ENCODE measurements around the gene PRKCSH.

PRKCSH gene

GRCh38 chr19:11482384-11483050 is 47.1 kb downstream of the PRKCSH start:
- Histone ChIP-seq H3K79me2 (ENCODE audit: insufficient read depth, low read length) (no peaks in the 10 kb centered on the region), H3K4me3 (ENCODE audit: low read length, poor library complexity, severe bottlenecking) (no peak overlapping the region), H2AFZ (ENCODE audit: low read length) (no peak overlapping the region), H3K9me3 (ENCODE audit: insufficient read depth, low read depth, low read length) (no peaks in the 10 kb centered on the region), H4K20me1 (ENCODE audit: insufficient read depth, low read length, poor library complexity, severe bottlenecking) (no peaks in the 10 kb centered on the region), H3K36me3 (ENCODE audit: insufficient read depth, low read length) (no peaks in the 10 kb centered on the region), H3K9ac (ENCODE audit: low read depth, low read length, poor library complexity, severe bottlenecking) (no peak overlapping the region), H3K27me3 (ENCODE audit: insufficient read depth, low read length, poor library complexity, severe bottlenecking) (no peaks in the 10 kb centered on the region), H3F3A (ENCODE audit: low read depth) (no peaks in the 10 kb centered on the region), H3K4me2 (ENCODE audit: low read depth, low read length, poor library complexity, severe bottlenecking) (no peak overlapping the region), H3K9me2 (replicated peaks; ENCODE audit: low read depth, low read length) (no peaks in the 10 kb centered on the region), H3K4me1 (ENCODE audit: insufficient read depth, low read length, poor library complexity, severe bottlenecking) (no peaks in the 10 kb centered on the region)
- TF ChIP-seq EZH2phosphoT487 (IDR thresholded peaks at IDR 0.05; ENCODE audit: borderline replicate concordance) = no peak
- TF ChIP-seq, protein P1, sequence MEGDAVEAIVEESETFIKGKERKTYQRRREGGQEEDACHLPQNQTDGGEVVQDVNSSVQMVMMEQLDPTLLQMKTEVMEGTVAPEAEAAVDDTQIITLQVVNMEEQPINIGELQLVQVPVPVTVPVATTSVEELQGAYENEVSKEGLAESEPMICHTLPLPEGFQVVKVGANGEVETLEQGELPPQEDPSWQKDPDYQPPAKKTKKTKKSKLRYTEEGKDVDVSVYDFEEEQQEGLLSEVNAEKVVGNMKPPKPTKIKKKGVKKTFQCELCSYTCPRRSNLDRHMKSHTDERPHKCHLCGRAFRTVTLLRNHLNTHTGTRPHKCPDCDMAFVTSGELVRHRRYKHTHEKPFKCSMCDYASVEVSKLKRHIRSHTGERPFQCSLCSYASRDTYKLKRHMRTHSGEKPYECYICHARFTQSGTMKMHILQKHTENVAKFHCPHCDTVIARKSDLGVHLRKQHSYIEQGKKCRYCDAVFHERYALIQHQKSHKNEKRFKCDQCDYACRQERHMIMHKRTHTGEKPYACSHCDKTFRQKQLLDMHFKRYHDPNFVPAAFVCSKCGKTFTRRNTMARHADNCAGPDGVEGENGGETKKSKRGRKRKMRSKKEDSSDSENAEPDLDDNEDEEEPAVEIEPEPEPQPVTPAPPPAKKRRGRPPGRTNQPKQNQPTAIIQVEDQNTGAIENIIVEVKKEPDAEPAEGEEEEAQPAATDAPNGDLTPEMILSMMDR (conservative IDR thresholded peaks at IDR 0.05; ENCODE audit: low read length) = no peak

GRCh38 chr19:11483366-11484111 is 48.1 kb downstream of the PRKCSH start:
- Histone ChIP-seq H3K36me3 (ENCODE audit: insufficient read depth, low read length) (no peaks in the 10 kb centered on the region), H3K9me3 (ENCODE audit: insufficient read depth, low read depth, low read length) (no peaks in the 10 kb centered on the region), H3K79me2 (ENCODE audit: insufficient read depth, low read length) (no peaks in the 10 kb centered on the region), H3K27me3 (ENCODE audit: insufficient read depth, low read length, poor library complexity, severe bottlenecking) (no peaks in the 10 kb centered on the region), H4K20me1 (ENCODE audit: insufficient read depth, low read length, poor library complexity, severe bottlenecking) (no peaks in the 10 kb centered on the region), H3F3A (ENCODE audit: low read depth) (no peaks in the 10 kb centered on the region), H3K9me2 (replicated peaks; ENCODE audit: low read depth, low read length) (no peaks in the 10 kb centered on the region), H3K4me1 (ENCODE audit: insufficient read depth, low read length, poor library complexity, severe bottlenecking) (no peaks in the 10 kb centered on the region), H3K4me3 (ENCODE audit: low read length, poor library complexity, severe bottlenecking) (no peak overlapping the region), H2AFZ (ENCODE audit: low read length) (no peak overlapping the region), H3K9ac (ENCODE audit: low read depth, low read length, poor library complexity, severe bottlenecking) (no peak overlapping the region), H3K4me2 (ENCODE audit: low read depth, low read length, poor library complexity, severe bottlenecking) (no peak overlapping the region)
- TF ChIP-seq, protein P1 (conservative IDR thresholded peaks at IDR 0.05; ENCODE audit: low read length) = no peak
- no peak for TF ChIP-seq EZH2phosphoT487 (IDR thresholded peaks at IDR 0.05; ENCODE audit: borderline replicate concordance)

DNA sequence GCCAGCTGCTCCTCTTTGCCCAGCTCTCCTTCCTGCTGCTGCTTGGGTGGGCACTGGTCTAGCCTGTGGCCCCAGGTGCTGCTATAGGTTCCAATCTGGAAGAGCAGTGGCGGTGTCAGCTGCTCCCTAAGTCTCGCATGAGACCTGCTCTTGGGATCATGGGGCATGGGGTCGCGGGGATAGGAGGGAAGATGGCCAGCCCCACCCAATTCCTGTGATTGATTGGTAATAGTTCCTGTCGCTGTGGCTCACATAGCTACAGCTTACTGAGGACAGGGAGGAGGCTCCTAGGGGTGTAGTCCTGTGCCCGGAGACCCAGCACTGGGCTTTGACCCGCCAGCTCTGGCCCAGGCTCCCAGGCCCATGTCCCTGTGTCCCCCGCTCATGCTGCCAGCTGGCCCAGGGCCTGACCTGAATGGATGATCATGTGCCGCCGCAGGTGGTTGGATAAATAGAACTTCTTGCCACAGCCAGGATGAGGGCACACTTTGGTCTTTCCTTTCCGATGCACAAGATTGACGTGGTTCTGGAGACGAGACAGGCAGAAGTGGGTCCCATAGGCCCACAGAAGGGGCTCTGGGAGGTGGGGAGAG is 49.9 kb downstream of the PRKCSH start:
- no peak overlapping the region for H3K4me2 ChIP-seq (ENCODE audit: low read depth, low read length, poor library complexity, severe bottlenecking)
- no peak overlapping the region for H3K4me3 ChIP-seq (ENCODE audit: low read length, poor library complexity, severe bottlenecking)
- no peaks in the 10 kb centered on the region for H4K20me1 ChIP-seq (ENCODE audit: insufficient read depth, low read length, poor library complexity, severe bottlenecking)
- no peaks in the 10 kb centered on the region for H3K9me3 ChIP-seq (ENCODE audit: insufficient read depth, low read depth, low read length)
- no peaks in the 10 kb centered on the region for H3K4me1 ChIP-seq (ENCODE audit: insufficient read depth, low read length, poor library complexity, severe bottlenecking)
- H3K27me3 ChIP-seq (ENCODE audit: insufficient read depth, low read length, poor library complexity, severe bottlenecking) = no peaks in the 10 kb centered on the region
- no peak overlapping the region for H2AFZ ChIP-seq (ENCODE audit: low read length)
- H3K9ac ChIP-seq (ENCODE audit: low read depth, low read length, poor library complexity, severe bottlenecking) = no peak overlapping the region
- H3K9me2 ChIP-seq (replicated peaks; ENCODE audit: low read depth, low read length) = no peaks in the 10 kb centered on the region
- TF ChIP-seq, protein P1 (conservative IDR thresholded peaks at IDR 0.05; ENCODE audit: low read length) = no peak
- TF ChIP-seq EZH2phosphoT487 (IDR thresholded peaks at IDR 0.05; ENCODE audit: borderline replicate concordance) = no peak
- no peaks in the 10 kb centered on the region for H3K79me2 ChIP-seq (ENCODE audit: insufficient read depth, low read length)
- H3K36me3 ChIP-seq (ENCODE audit: insufficient read depth, low read length) = peaks cover 6% of the 10 kb centered on the region; the same call in 1 of the 2 replicates
- H3F3A ChIP-seq (ENCODE audit: low read depth) = no peaks in the 10 kb centered on the region

Data from Loucy (cell line).